HG03097 (cell line): ENCODE measurements around the gene SUFU.

ENCODE experiments used
- ATAC-seq: cut with Tn5 transposase; IDR thresholded peaks from one replicate; pipeline ENCODE4 v1.9.1; 2021; ENCODE audit not compliant: unreplicated experiment, low FRiP score

SUFU gene

DNA sequence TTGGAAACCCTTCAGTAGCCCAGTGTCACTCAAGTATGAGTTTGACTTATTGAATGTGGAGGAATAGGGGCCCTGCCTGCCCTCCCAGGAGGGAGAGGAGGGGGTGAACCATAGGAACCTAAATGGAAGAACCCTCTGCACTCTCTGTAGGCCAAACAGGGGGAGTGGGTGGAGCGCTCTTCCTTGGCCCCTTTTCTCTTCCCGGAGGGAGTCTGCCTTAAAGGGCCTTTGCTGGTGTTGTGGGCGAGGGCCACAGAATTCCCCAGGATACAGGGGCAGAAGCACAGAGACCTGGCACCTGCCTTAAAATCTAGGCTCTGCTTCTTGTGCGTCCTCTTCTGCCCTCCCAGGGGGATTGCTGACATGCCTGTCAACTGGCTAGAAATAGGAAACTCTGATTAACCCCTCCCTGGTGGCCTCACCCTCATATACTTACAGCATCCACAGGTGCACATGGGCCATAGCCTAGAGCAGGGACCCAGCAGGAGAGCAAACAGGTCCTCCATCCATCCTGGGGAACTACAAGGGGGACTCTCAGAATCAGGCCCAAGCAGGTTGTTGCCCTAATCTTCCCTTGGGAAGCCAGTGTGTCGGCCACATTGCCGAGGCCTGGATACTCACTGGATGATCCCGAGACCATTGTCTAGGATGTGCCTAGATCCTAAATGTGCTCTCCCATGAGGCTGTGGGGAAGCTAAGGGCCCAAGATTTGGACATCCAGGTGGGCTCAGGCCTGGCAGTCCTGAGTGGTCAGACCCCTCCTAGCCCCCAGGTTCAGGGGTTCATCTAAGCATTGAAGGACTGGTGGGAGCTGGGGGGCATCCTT, 143.9 kb downstream of the SUFU start:
- no peak for ATAC-seq

- ATAC-seq = no peak
Observed at GRCh38 chr10:102648269-102648888, 144.6 kb downstream of the SUFU start.

DNA sequence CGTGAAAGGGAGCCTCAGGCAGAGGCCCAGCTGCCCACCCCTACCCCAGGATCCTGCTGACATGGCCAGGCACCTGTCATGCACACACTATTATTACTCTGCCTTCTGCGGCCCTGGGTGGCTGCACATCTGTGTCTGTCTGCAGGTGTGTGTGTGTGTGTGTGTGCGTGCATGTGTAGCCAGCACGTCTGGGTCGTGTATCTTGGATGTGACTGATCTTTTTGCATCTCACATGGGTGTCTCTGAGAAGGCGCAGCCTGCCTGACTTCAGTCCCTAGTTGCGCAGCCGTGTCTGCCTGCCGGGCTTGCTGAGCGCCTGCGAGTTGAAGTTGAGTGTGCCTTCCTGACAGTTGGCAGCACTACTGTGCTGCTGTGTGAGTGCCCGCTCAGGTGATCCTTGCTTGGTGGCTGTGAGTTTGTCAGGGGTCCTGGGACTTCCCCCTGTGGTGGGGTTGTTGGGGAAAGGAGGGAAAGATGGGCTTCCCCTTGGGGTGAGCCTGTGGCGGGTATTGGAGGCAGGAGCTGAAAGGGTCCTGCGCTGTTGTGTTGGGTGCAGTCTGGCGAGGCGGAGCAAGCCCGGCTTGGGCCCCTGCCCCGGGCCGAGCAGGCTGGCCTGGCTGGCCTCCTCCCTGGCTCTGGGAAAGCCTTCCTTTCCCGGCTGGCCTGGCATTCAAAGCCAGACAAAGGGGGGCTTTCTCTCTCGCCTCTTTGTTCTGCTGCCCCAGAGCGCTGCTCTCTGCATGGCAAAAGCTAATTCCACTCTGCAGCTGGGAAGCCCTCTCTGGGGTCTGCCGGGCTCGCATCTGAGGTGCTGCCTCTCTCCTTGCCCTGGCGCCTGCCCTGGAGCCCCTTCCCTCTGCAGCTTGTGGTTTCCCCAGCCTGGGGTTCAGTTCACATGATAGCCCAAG, 145.4 kb downstream of the SUFU start:
- ATAC-seq = no peak

- ATAC-seq = no peak
Observed at GRCh38 chr10:102649797-102650654, 146.3 kb downstream of the SUFU start.

DNA sequence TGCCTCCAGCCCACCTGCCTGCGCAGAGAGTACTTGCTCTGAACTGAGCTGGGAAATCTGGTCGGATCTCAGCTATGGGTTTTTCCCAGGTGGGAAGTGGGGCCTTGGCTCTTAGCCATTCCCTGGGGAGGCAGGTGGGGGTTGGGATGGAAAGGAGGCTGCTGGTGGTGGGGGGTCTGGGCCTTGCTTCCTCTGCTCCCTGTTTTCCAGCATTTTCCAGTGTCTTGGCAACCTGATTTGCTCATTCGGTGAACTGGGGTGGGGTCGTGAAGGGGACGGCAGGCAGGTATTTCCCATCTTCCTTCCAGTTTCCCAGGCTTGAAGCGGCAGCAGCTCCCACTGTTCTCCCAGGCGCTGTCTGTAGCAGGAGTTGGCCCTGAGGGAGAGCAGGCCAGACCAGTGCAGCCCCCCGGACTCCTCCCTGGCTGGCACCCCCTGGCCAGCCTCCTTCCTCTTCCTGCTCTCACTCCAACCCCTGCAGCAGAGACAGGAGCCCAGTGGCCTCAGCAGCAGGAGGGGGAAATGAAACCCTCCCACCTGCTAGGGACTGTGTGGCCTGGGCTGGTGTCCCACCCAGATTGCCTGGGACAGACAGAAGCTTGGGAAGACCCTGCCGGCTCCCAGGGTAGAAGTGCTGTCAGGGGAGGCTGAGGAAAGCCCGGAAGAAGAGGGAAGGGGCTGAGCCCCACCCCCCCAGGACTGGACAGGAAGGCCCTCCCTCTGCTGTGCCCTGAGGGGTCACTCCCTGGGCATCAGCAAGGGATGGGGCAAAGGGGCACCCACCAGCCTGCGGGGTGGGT, 147.1 kb downstream of the SUFU start:
- no peak for ATAC-seq

GRCh38 chr10:102651455-102652169, 147.8 kb downstream of the SUFU start:
- ATAC-seq = no peak

DNA sequence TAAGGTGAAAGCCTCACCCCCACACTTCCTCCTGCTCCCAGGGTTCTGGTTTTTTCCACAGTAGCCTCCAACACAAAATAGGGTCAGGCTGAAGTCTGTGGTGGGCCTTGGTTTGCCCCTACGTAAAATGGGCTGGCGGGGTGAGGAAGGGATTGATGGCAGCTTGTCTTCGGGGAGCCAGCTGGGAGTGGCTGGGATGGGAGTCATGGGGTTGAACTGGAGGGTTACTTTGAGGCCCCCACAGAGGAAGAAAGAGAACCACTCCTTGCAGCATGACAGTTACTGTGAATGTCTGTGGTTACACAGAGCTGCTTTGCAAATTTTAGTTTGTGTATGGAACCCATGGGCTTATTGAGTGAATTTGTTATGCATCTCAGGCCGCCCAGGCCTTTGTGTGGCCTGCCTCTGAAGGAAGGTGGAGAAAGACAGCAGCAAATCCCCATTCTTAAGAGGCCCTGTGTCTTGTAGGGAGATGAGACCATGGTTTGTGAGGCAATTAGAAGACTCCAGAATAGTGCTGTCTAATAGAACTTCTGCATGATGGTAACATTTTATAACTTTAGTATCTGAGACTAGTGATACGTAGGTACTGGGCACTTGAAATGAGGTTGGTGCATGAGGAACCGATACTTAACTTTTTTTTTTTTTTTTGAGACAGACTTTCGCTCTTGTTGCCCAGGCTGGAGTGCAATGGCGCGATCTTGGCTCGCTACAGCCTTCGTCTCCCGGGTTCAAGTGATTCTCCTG, 148.6 kb downstream of the SUFU start:
- ATAC-seq = no peak

GRCh38 chr10:102653060-102653459, 149.3 kb downstream of the SUFU start:
- ATAC-seq = no peak

- no peak for ATAC-seq
Observed at GRCh38 chr10:102654566-102654965, 150.8 kb downstream of the SUFU start.

GRCh38 chr10:102654969-102655368, 151.2 kb downstream of the SUFU start:
- ATAC-seq = no peak

GRCh38 chr10:102656026-102656425, 152.3 kb downstream of the SUFU start:
- no peak for ATAC-seq

- no peak for ATAC-seq
Observed at GRCh38 chr10:102656791-102657371, 153.1 kb downstream of the SUFU start.

- no peak for ATAC-seq
Observed at GRCh38 chr10:102657451-102657850, 153.7 kb downstream of the SUFU start.

DNA sequence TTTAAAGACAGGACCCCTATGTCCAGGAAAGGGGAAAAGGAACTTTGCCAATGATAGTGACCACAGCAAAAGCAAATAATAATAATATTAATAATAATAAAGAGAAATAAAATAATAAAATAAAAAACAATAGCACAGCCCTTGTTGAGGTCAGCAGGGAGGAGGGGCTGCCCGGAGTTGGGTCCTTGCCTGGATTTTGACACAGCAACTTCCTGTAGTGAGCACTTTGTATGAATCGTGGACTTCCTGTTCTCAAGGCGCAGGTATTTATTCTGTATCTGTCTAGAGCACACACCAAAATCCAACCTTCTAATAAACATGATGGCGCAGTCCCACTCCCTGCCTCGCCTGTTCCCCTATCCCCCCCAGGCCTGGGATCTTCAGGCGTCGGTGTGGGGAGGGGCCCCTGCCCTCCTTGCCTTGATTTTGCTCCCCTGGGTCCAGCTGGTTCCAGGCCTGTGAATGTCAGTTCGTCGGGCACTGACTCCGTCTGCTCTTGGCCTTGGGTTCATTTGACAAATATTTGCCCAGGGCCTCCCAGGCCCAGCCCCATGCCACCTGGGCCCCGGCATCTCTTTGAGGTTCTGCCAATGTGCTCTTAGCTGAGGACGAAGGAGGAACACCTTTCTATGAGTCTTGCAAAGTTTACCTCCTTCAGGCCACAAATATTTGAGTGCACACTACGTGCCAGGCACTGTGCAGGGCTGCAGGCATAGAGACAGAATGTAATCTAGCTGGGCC, 154.4 kb downstream of the SUFU start:
- ATAC-seq = no peak

GRCh38 chr10:102658802-102659201, 155.0 kb downstream of the SUFU start:
- ATAC-seq = no peak

GRCh38 chr10:102660888-102661657, 157.3 kb downstream of the SUFU start:
- peak; percentile 78 for ATAC-seq
